Measurements from ENCODE around the gene LDLR. TPM values are rescaled to one million over a fixed set of nuclear protein-coding genes. Genes with fewer than 3 reads are reported as not detected.
"Not testable (repeated sequence)": the region's sequence is repeated elsewhere in the genome, so short reads cannot be mapped to it uniquely, and the experiment has no call there.

The LDLR gene
- total RNA-seq, 2 experiments from 2014 or later, result 67.3 to 68.8 TPM

- Mint-ChIP-seq H3K27ac (peak overlapping the region; percentile 99), H3K36me3 (peaks cover 54% of the 10 kb centered on the region), H3K27me3 (no peaks in the 10 kb centered on the region), H3K4me3 (peak overlapping the region; percentile 96), H3K9me3 (no peaks in the 10 kb centered on the region), H3K4me1 (peaks cover 46% of the 10 kb centered on the region)
- DNase-seq, result no peak
Observed at GRCh38 chr19:11090997-11091702, 1.9 kb downstream of the LDLR start.

DNA sequence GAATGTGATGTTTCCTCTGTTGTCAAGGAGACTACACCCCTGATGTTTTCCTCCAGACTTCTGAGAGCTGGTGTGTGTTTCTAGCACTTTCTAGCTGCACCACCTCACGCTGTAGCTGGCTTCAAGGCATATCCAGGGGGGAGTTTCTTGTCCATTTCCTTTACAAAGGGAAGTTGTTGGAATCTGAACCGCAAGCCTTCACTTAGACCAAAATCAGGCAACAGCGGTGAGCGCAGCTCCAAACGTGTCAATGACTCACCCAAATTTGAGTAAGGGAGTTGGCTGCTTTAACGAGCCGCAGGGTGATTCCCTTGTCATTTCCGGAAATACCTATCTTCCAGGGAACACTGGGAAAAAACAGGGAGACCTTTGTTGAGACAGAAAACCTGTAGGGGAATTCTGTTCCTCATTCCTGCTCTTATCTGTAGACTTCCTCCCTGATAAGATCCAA lies 2.5 kb downstream of the LDLR start:
- peaks cover 60% of the 10 kb centered on the region for H3K36me3 Mint-ChIP-seq
- H3K4me1 Mint-ChIP-seq, result peaks cover 52% of the 10 kb centered on the region
- H3K27ac Mint-ChIP-seq, result peak overlapping the region; percentile 99
- peaks cover 4% of the 10 kb centered on the region for H3K9me3 Mint-ChIP-seq
- H3K4me3 Mint-ChIP-seq, result peak overlapping the region; percentile 96
- DNase-seq, result peak; percentile 30
- no peaks in the 10 kb centered on the region for H3K27me3 Mint-ChIP-seq

DNA sequence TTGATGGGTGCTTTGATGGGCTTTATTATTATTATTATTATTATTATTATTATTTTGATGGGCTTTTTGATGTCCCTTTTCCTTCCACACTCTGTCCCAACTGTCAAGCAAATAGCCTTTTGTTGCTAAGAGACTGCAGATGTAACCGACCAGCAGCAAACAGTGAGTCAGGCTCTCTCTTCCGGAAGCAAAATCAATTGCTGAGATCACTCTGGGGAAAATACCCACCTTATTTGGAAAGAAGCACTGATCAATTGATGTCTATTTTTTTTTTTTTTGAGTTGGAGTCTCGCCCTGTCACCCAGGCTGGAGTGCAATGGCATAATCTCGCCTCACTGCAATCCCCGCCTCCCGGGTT lies 2.9 kb downstream of the LDLR start:
- DNase-seq, result no peak
- peaks cover 62% of the 10 kb centered on the region for H3K36me3 Mint-ChIP-seq
- H3K4me3 Mint-ChIP-seq, result peak overlapping the region; percentile 96
- H3K27me3 Mint-ChIP-seq, result no peaks in the 10 kb centered on the region
- H3K9me3 Mint-ChIP-seq, result peaks cover 4% of the 10 kb centered on the region
- H3K27ac Mint-ChIP-seq, result peak overlapping the region; percentile 72
- H3K4me1 Mint-ChIP-seq, result peaks cover 52% of the 10 kb centered on the region

- H3K27ac Mint-ChIP-seq, result peak overlapping the region; percentile 93
- H3K9me3 Mint-ChIP-seq, result peaks cover 4% of the 10 kb centered on the region
- peaks cover 46% of the 10 kb centered on the region for H3K4me1 Mint-ChIP-seq
- no peak overlapping the region for H3K4me3 Mint-ChIP-seq
- DNase-seq, result no peak
- peaks cover 76% of the 10 kb centered on the region for H3K36me3 Mint-ChIP-seq
- H3K27me3 Mint-ChIP-seq, result no peaks in the 10 kb centered on the region
Observed at GRCh38 chr19:11093689-11094238, 4.5 kb downstream of the LDLR start.

- Mint-ChIP-seq H3K27me3 (no peaks in the 10 kb centered on the region), H3K9me3 (peaks cover 4% of the 10 kb centered on the region), H3K36me3 (peaks cover 81% of the 10 kb centered on the region), H3K4me3 (peak overlapping the region; percentile 57), H3K27ac (peak overlapping the region; percentile 93), H3K4me1 (peaks cover 43% of the 10 kb centered on the region)
- DNase-seq, result no peak
Observed at GRCh38 chr19:11094520-11094894, 5.2 kb downstream of the LDLR start.

DNA sequence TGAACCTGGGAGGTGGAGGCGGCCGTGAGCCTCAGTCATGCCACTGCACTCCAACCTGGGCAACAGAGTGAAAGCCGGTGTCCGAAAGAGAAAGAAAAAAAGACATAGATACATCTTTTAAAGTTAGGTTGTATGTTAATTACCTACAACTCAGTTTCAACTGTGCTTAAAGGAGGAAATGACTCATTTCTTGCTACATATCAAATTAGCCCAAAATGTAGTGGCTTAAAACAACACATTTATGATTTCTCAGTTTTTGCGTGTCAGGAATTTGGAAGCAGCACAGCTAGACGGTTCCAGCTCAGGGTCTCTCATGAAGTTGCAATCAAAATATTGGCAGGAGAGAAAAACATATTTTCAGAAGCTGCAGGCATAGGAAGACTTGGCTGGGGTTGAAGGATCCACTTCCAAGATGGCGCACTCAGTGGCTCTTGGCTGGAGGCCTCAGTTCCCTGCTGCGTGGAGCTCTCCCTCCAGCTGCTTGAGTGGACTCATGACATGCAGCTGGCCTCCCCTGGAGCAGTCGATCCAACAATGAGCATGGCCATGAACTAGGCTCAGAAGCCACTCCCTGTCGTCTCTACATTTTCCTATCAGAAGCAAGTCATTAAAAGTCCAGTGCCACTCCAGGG lies 7.1 kb downstream of the LDLR start:
- no peaks in the 10 kb centered on the region for H3K27me3 Mint-ChIP-seq
- peak; percentile 59 for DNase-seq
- peaks cover 85% of the 10 kb centered on the region for H3K36me3 Mint-ChIP-seq
- H3K4me1 Mint-ChIP-seq, result peaks cover 47% of the 10 kb centered on the region
- peak overlapping the region; percentile 93 for H3K27ac Mint-ChIP-seq
- peaks cover 4% of the 10 kb centered on the region for H3K9me3 Mint-ChIP-seq
- peak overlapping the region; percentile 57 for H3K4me3 Mint-ChIP-seq

GRCh38 chr19:11097367-11097766 lies 8.1 kb downstream of the LDLR start:
- H3K27me3 Mint-ChIP-seq, DNase-seq, H3K27ac Mint-ChIP-seq, H3K9me3 Mint-ChIP-seq, H3K4me3 Mint-ChIP-seq: not testable (repeated sequence)
- H3K36me3 Mint-ChIP-seq, result peaks cover 83% of the 10 kb centered on the region
- peaks cover 40% of the 10 kb centered on the region for H3K4me1 Mint-ChIP-seq

DNA sequence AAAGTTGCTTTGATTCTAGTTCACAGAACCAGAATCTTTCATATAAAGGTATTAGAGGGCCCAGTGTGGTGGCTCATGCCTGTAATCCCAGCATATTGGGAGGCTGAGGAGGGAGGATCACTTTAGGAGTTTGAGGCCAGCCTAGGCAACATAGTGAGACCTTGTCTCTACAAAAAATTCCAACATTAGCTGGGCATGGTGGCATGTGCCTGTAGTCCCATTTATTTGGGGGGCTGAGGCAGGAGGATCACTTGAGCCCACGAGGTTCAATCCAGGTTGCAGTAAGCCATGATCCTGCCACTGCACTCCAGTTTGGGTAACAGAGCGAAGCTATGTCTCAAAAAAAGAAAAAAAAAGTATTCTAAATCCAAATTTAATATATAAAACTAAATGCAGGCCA lies 9.1 kb downstream of the LDLR start:
- no peak for DNase-seq
- H3K9me3 Mint-ChIP-seq, result peaks cover 4% of the 10 kb centered on the region
- H3K4me3 Mint-ChIP-seq, result no peak overlapping the region
- peaks cover 78% of the 10 kb centered on the region for H3K36me3 Mint-ChIP-seq
- no peak overlapping the region for H3K27ac Mint-ChIP-seq
- no peaks in the 10 kb centered on the region for H3K27me3 Mint-ChIP-seq
- peaks cover 33% of the 10 kb centered on the region for H3K4me1 Mint-ChIP-seq

GRCh38 chr19:11098861-11099260 lies 9.6 kb downstream of the LDLR start:
- no peak for DNase-seq
- Mint-ChIP-seq H3K27me3 (no peaks in the 10 kb centered on the region), H3K36me3 (peaks cover 77% of the 10 kb centered on the region), H3K4me1 (peaks cover 31% of the 10 kb centered on the region), H3K27ac (no peak overlapping the region), H3K4me3 (no peak overlapping the region), H3K9me3 (peaks cover 4% of the 10 kb centered on the region)

DNA sequence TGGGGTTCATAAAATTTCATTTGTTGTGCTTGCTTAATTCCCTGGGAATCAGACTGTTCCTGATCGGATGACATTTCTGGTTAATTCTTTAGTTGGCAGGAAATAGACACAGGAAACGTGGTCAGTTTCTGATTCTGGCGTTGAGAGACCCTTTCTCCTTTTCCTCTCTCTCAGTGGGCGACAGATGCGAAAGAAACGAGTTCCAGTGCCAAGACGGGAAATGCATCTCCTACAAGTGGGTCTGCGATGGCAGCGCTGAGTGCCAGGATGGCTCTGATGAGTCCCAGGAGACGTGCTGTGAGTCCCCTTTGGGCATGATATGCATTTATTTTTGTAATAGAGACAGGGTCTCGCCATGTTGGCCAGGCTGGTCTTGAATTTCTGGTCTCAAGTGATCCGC lies 10.8 kb downstream of the LDLR start:
- Mint-ChIP-seq H3K27me3 (no peaks in the 10 kb centered on the region), H3K9me3 (peaks cover 4% of the 10 kb centered on the region), H3K27ac (no peak overlapping the region), H3K4me1 (peaks cover 21% of the 10 kb centered on the region), H3K36me3 (peaks cover 75% of the 10 kb centered on the region), H3K4me3 (no peak overlapping the region)
- no peak for DNase-seq

- Mint-ChIP-seq H3K36me3 (peaks cover 68% of the 10 kb centered on the region), H3K27ac (no peak overlapping the region), H3K9me3 (peaks cover 4% of the 10 kb centered on the region), H3K27me3 (no peaks in the 10 kb centered on the region), H3K4me1 (peaks cover 11% of the 10 kb centered on the region), H3K4me3 (no peak overlapping the region)
- DNase-seq, result no peak
Observed at GRCh38 chr19:11101057-11101456, 11.8 kb downstream of the LDLR start.

DNA sequence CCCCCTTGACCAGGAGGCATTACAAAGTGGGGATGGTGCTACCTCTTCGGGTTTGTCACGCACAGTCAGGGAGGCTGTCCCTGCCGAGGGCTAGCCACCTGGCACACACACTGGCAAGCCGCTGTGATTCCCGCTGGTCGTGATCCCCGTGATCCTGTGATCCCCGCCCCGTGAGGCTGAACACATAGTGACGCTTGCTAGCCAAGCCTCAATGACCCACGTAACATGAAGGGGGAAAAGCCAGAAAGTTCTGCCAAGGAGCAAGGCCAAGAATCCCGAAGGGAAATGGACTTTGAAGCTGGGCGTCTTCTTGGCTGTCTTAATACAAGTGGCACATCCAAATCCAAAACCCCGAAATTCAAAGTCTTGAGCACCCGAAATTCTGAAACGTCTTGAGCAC lies 13.7 kb downstream of the LDLR start:
- Mint-ChIP-seq H3K36me3 (peaks cover 55% of the 10 kb centered on the region), H3K27ac (no peak overlapping the region)

GRCh38 chr19:11103667-11104066 lies 14.4 kb downstream of the LDLR start:
- not testable (repeated sequence) for DNase-seq, H3K9me3 Mint-ChIP-seq, H3K27me3 Mint-ChIP-seq, H3K4me3 Mint-ChIP-seq, H3K27ac Mint-ChIP-seq, H3K4me1 Mint-ChIP-seq
- H3K36me3 Mint-ChIP-seq, result peaks cover 52% of the 10 kb centered on the region

More for the DNA sequence above, 13.7 kb downstream of the LDLR start:
- Mint-ChIP-seq H3K27me3 (no peaks in the 10 kb centered on the region), H3K9me3 (no peaks in the 10 kb centered on the region), H3K4me1 (peaks cover 5% of the 10 kb centered on the region), H3K4me3 (no peak overlapping the region)
- no peak for DNase-seq

GRCh38 chr19:11105014-11105636 lies 15.9 kb downstream of the LDLR start:
- H3K9me3 Mint-ChIP-seq, result no peaks in the 10 kb centered on the region
- H3K36me3 Mint-ChIP-seq, result peaks cover 43% of the 10 kb centered on the region
- H3K4me3 Mint-ChIP-seq, result no peak overlapping the region
- no peaks in the 10 kb centered on the region for H3K27me3 Mint-ChIP-seq
- no peak for DNase-seq
- peaks cover under 1% of the 10 kb centered on the region for H3K4me1 Mint-ChIP-seq
- no peak overlapping the region for H3K27ac Mint-ChIP-seq

GRCh38 chr19:11106477-11106876 lies 17.2 kb downstream of the LDLR start:
- Mint-ChIP-seq H3K4me3 (no peak overlapping the region), H3K4me1 (no peaks in the 10 kb centered on the region), H3K27ac (peak overlapping the region; percentile 39), H3K9me3 (no peaks in the 10 kb centered on the region), H3K27me3 (no peaks in the 10 kb centered on the region), H3K36me3 (peaks cover 42% of the 10 kb centered on the region)
- DNase-seq, result no peak

Data from activated naive CD8-positive, alpha-beta T cell treated with anti-CD3 and anti-CD28 coated beads for 36 hours (primary cell).